Posterior vena cava (tissue), 2 donors: ENCODE data around the gene ITGA2. TPM values are rescaled to one million over a fixed set of nuclear protein-coding genes. Genes with fewer than 3 reads are reported as not detected.

ENCODE experiments used
- DNase-seq: peaks from one replicate; pipeline ENCODE4 v3.0.0-alpha.2; 2020; ENCODE audit warnings: low spot score
- intact Hi-C, 2 donors: fragments of 100-400 bp; cut with DNase I; formaldehyde crosslinking; loops; one replicate each; pipeline versions ENCODE4 v1.14.1 to v1.14.2; 2022 to 2023
- total RNA-seq, 2 donors: library from RNA; stranded (reverse); fragmentation: NEBNext Ultra II Directional; extraction: Animal tissue kit (Norgen Biotek cat#: 25700); gene quantifications; one replicate each; pipeline ENCODE4 v1.2.1, GENCODE V29; 2021
- donor health status: DM: yes; HTN: yes; CAD: no.
- donor health status: DM: yes; HTN: yes; CAD: no.

ITGA2 gene
- total RNA-seq, 2 donors from 2014 or later = 7.5 to 21.3 TPM

GRCh38 chr5:53041071-53041692 is 52.0 kb downstream of the ITGA2 start:
- intact Hi-C loops = no loop called here
- no peak for DNase-seq

DNA sequence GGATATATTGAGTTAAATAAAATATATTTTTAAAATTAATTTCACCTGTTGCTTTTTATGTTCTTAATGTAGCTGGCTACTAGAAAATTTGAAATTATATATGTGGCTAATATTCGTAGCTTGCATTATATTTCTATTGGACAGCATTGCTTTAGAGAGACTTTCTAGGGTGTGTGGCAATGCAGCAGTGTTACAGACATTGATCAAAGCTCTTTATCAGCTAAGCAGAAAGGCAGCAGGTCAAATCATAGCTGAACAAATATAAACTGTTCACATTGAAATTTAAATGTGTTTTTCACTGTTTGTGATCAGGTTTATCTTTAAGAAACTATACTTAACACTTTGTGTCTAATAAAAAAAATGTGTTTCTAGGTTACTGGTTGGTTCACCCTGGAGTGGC is 52.6 kb downstream of the ITGA2 start:
- intact Hi-C loops = no loop called here
- DNase-seq = no peak

GRCh38 chr5:53045263-53045662 is 56.1 kb downstream of the ITGA2 start:
- intact Hi-C loops = no loop called here
- DNase-seq = no peak

GRCh38 chr5:53048248-53048647 is 59.1 kb downstream of the ITGA2 start:
- no peak for DNase-seq
- intact Hi-C loops = no loop called here

- intact Hi-C loops = no loop called here
- no peak for DNase-seq
Observed at GRCh38 chr5:53052499-53052898, 63.3 kb downstream of the ITGA2 start.

DNA sequence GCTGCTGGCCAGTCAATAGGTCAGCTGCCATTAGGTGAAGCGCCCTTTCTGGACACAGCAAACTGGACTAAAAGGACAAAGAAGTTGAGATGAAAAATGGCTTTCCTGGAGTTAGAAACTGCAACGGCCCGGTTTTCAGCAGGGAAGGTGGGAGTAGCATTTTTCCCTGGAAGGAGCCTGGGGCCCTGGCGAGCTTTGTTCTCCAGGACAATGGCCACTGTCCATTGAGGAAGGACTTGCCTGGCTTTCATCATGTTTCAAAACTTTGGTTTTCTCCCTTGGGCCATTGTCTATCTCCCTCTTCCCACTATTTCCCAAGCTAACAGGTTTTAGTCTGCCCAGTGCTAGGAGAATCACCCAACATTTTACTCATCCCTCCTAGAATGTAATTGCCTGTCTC is 64.2 kb downstream of the ITGA2 start:
- intact Hi-C loops = no loop called here
- no peak for DNase-seq

- intact Hi-C loops = no loop called here
Observed at GRCh38 chr5:53055365-53055764, 66.2 kb downstream of the ITGA2 start.

GRCh38 chr5:53059281-53059680 is 70.1 kb downstream of the ITGA2 start:
- intact Hi-C loops = no loop called here
- DNase-seq = no peak

More at GRCh38 chr5:53055365-53055764, 66.2 kb downstream of the ITGA2 start:
- no peak for DNase-seq

- intact Hi-C loops = no loop called here
Observed at GRCh38 chr5:53063176-53063575, 74.0 kb downstream of the ITGA2 start.

DNA sequence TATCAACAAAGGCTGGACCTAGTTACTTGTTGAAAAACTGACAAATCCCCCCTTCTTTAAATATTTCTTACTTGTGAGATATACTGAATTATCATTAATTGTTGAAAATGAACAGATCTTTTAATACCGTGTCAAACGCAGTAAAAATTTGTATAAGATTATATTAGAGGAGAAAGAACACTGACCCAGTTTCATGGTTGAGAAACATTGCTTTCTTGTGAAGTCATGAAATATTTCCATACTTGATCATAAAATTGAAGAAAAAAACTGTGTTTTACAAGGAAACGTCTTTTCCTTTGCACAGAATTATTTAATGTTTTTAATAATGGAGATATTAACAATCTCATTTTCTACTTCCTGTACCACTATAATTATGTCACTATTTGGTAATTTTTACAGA is 74.6 kb downstream of the ITGA2 start:
- intact Hi-C loops = no loop called here
- DNase-seq = no peak

More at GRCh38 chr5:53063176-53063575, 74.0 kb downstream of the ITGA2 start:
- DNase-seq = no peak

- no peak for DNase-seq
Observed at GRCh38 chr5:53066088-53066487, 76.9 kb downstream of the ITGA2 start.

GRCh38 chr5:53067641-53068040 is 78.5 kb downstream of the ITGA2 start:
- intact Hi-C loops = no loop called here
- DNase-seq = no peak

More at GRCh38 chr5:53066088-53066487, 76.9 kb downstream of the ITGA2 start:
- intact Hi-C loops = no loop called here

DNA sequence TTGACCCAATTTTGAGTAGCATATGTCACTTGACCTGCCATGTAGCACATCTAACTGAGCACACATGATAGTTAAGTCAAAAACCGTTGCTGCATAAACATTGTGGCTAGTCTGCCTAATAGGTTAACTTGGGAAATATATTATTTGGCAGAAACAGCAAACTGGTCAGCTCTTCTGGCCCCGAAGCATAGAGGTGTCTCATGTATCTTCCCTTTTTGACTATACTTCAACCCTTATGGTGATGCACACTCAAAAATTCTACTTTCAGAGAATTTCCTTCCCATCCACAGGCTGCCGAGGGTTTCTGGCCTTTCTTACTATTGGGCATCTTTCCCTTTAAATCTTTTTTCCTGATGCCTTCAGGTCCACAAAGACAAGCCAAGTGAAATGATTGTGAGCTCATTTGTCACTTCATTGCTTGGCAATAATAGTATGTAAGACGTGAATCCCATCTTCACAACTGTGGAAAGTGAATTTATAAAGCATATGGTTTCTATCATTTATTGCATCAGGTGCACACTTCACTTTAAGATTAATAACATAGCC is 79.2 kb downstream of the ITGA2 start:
- intact Hi-C loops = no loop called here
- DNase-seq = no peak

DNA sequence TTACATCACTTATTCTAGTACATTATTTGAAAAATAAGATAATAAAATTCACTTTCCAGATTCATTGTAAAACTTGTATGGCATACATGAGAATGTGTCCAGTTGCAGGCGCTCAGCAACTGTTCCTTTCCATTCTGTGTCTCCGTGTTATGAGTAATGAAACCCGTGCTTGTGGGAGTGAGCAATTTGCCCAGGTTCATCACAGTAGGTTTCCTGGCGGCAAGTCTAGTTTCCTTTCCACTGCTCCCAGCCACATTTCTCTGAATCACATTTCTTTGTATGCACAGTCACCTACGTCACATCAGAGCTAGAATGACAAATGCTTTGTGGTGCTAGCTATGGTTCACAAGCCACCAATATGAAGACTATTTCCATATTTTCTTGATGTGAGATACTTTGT is 80.5 kb downstream of the ITGA2 start:
- intact Hi-C loops = no loop called here
- DNase-seq = no peak

- no peak for DNase-seq
- intact Hi-C loops = no loop called here
Observed at GRCh38 chr5:53071298-53071697, 82.1 kb downstream of the ITGA2 start.

DNA sequence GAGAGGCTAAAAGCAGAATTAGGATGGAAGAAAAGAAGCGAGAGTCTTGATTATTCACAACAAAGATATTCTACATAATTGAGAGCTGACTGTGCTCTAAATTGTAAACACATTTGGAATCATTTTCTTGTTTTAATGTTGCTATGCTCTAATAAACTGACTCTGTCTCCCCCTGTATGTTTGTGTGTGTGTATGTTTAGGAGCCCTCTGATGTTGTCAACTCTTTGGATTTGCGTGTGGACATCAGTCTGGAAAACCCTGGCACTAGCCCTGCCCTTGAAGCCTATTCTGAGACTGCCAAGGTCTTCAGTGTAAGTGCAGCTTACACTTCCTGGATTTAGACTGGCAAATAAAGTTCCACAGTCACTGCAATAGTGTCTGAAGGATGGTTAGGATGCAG is 82.6 kb downstream of the ITGA2 start:
- DNase-seq = no peak
- intact Hi-C loops = no loop called here

GRCh38 chr5:53073348-53073747 is 84.2 kb downstream of the ITGA2 start:
- intact Hi-C loops = no loop called here
- DNase-seq = no peak

GRCh38 chr5:53076014-53076583 is 86.9 kb downstream of the ITGA2 start:
- DNase-seq = no peak
- intact Hi-C loops = no loop called here

- no peak for DNase-seq
- intact Hi-C loops = no loop called here
Observed at GRCh38 chr5:53080271-53080670, 91.1 kb downstream of the ITGA2 start.

GRCh38 chr5:53083927-53084326 is 94.8 kb downstream of the ITGA2 start:
- DNase-seq = no peak
- intact Hi-C loops = no loop called here

- intact Hi-C loops = no loop called here
- no peak for DNase-seq
Observed at GRCh38 chr5:53084546-53085255, 95.5 kb downstream of the ITGA2 start.
